GM12891 (cell line): ENCODE results near the gene CACNB1.

ENCODE experiments used
- POLR2A ChIP-seq: IDR thresholded peaks from 2 replicates; pipeline ENCODE4 v1.6.1; 2011; ENCODE audit warnings: low read depth, low read length, control low read depth
- POLR2AphosphoS5 ChIP-seq: IDR thresholded peaks from 2 replicates; pipeline ENCODE4 v1.6.1; 2011; ENCODE audit warnings: low read depth, low read length, control low read depth
- POU2F2 ChIP-seq: IDR thresholded peaks from 2 replicates; pipeline ENCODE4 v1.6.1; 2011; ENCODE audit warnings: low read depth, mild to moderate bottlenecking, control low read depth, low read length, moderate library complexity
- SPI1 ChIP-seq: IDR thresholded peaks from 2 replicates; pipeline ENCODE4 v1.6.1; 2011; ENCODE audit warnings: low read depth, low read length, control low read depth
- TAF1 ChIP-seq: IDR thresholded peaks from 2 replicates; pipeline ENCODE4 v1.6.1; 2011; ENCODE audit warnings: low read depth, low read length, control low read depth

DNA sequence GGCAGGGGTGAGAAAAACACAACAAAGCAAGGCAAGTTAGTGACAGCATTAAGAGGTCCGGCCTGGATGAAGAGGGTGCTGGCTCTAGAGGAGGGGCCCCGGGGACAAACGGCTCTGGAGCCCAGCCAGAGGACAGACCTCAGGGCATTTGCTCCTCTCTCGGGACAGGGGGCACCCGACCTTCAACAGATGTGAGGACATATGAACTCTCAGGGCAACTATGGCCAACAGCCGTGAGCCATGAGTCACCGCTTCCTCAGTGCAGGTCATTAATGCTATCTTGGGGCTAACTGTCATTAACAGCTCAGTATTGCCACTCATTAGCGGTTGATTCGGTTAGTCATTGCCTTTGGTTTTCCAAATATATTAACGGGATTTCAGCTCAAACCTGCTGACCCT lies 21.8 kb downstream of the CACNB1 start:
- TF ChIP-seq POLR2A, result no peak
- no peak for TF ChIP-seq POU2F2
- no peak for TF ChIP-seq TAF1
- no peak for TF ChIP-seq POLR2AphosphoS5
- no peak for TF ChIP-seq SPI1
